ENCODE results near the gene MBD6.

DNA sequence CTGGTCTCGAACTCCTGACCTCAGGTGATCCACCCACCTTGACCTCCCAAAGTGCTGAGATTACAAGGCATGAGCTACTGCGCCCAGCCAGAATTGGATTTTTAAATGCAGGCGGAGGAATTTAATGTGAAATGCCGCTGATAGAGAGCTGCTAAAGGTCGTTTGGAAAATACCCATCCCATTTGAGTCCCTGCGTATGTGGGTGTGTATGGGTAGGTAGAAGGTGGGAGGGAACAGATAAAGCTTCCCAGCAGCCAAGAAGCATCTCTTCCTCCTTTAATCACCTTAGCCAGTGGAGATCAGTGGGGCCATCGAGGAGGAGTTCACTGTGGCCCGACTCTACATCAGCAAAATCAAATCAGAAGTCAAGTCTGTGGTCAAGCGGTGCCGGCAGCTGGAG lies 52.2 kb downstream of the MBD6 start:
- no peak for TF ChIP-seq POLR2A (IDR thresholded peaks at IDR 0.05)
- TF ChIP-seq, protein P1, sequence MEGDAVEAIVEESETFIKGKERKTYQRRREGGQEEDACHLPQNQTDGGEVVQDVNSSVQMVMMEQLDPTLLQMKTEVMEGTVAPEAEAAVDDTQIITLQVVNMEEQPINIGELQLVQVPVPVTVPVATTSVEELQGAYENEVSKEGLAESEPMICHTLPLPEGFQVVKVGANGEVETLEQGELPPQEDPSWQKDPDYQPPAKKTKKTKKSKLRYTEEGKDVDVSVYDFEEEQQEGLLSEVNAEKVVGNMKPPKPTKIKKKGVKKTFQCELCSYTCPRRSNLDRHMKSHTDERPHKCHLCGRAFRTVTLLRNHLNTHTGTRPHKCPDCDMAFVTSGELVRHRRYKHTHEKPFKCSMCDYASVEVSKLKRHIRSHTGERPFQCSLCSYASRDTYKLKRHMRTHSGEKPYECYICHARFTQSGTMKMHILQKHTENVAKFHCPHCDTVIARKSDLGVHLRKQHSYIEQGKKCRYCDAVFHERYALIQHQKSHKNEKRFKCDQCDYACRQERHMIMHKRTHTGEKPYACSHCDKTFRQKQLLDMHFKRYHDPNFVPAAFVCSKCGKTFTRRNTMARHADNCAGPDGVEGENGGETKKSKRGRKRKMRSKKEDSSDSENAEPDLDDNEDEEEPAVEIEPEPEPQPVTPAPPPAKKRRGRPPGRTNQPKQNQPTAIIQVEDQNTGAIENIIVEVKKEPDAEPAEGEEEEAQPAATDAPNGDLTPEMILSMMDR (IDR thresholded peaks at IDR 0.05): no peak

All from heart left ventricle (tissue), 13 donors.